HTR-8/SVneo (cell line): ENCODE data around the gene CD274.

Source experiments
- DNase-seq: peaks from one replicate; pipeline ENCODE4 v3.0.0; 2011; ENCODE audit warnings: low spot score, mixed read lengths; ENCODE audit not compliant: insufficient read length
- FAIRE-seq: peaks from 2 replicates; lab custom pipeline; 2011; peaks lifted over from hg19 to GRCh38; lab: Jason Lieb, UNC

Gene CD274

DNA sequence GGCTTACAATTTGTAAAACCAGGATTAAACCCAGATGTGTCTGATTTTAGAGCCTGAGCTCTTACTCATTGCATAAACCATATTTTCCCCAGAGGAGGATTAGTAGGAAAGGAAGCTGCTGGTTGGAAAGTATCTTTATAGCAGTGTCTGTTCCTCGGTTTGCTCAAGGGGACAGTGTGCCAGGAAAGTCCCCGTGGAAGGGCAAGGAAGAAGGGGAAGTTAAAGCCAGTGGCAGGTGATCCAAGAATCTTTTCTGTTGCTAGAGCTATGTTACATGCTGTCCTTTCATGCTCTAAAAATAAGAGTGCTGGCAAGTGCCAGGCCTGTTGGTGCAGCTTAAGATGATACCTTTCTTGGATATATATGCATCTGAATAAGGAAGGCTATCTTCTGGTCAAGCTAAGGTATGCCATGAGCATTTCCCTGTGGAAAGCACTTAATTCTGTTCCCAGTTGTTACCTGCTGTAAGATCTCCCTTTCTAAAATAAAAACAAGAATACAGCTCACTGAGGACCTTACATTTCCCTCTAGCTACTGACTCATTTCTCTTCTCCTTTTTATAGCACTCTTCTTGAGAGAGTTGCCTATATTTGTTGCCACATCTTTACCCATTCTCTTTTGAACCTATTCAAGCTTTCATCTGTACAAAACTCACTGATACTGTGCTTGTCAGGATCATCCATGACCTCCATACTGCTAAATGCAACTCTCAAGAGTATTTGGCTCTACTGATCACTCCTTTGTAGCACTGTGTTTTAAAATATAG is 68.0 kb downstream of the CD274 start:
- DNase-seq = no peak
- no peak for FAIRE-seq

DNA sequence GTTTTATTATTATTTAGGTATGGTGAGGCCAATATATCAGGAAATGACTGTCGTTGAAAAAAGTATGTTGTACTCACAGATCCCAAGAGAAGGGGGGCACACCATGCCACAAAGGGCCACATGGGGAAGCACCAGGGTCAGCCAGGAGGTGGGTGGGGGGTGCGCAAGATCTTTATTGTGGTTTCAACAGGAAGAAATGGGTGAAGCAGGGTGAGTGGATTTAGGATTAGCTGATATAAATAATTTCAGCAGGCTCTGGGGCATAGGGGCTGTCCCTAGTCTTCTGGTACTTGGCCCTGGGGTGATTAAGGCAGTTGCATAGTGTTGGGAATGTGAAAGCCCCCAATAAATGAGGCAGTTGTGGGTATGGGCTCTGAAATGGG is 68.6 kb downstream of the CD274 start:
- no peak for FAIRE-seq
- no peak for DNase-seq
